T-helper 2 cell (primary cell): ENCODE results near the gene CSK.
A peak's percentile ranks its signal among the peaks of the same experiment; 100 is the strongest.

ENCODE experiments used
- DNase-seq, 5 experiments: peaks; one replicate each; pipeline versions ENCODE4 v3.0.0 to v3.0.0-alpha.2; 2012 to 2022

Gene CSK

DNA sequence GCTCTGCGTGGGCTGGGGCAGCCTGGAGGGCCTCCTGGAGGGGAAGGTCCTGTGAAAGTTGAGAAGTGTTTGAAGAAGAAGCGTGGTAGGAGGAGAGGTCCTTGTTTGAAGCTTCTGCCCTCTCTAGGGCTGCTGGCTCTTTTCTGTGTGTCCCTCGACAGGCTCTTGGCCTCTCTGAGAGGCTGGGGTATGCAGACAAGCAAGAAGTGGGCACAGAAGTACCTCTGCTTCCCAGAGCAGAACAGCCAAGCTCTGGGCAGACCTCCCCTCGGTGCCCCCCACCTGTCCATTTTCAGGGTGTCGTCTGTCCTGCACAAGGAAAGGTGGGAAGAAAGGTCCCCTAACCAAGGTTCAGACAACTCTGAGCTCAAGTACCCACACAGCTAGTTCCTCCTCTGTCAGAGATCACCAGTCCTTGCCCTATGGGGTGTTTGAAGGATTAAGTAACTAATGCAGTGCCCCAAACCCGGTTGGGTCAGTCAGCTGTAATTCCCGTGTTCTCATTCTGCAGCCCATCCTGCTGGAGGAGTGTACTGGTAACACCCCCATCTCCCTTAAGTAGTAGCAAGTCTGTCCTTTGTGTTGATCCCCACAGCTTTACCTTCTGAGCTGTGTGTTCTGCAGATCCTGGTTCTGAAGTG, 6.3 kb downstream of the CSK start:
- no peak for DNase-seq

- DNase-seq: peak in 3 of 5 experiments; percentile 54 to 91 (median 73)
Observed at GRCh38 chr15:74788683-74789151, 6.8 kb downstream of the CSK start.

- DNase-seq: peak in 1 of 5 experiments; percentile 70
Observed at GRCh38 chr15:74789171-74789631, 7.3 kb downstream of the CSK start.

DNA sequence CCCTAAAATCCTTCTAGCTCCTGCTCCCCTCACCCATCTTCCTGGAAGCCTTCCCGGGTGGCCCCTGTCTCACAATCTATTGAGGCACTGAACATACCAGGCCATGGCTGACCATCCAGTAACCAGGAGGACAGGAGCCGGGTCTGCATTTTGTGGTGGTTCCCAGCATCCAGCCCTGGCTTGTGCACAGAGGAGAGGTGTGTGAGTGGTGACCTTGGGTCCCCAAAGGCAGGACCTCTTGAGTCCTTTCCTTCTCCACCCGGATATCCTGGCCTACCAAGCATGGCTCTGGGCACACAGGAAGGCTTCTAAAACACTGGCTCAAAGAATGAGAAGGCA, 7.8 kb downstream of the CSK start:
- no peak for DNase-seq

- peak in 1 of 5 experiments; percentile 63 for DNase-seq
Observed at GRCh38 chr15:74790080-74790916, 8.4 kb downstream of the CSK start.

- DNase-seq: no peak
Observed at GRCh38 chr15:74791007-74791406, 9.1 kb downstream of the CSK start.

- DNase-seq: no peak
Observed at GRCh38 chr15:74791667-74792066, 9.8 kb downstream of the CSK start.

GRCh38 chr15:74792227-74793016, 10.5 kb downstream of the CSK start:
- no peak for DNase-seq

- DNase-seq: peak; percentile 58 to 73 (median 66)
Observed at GRCh38 chr15:74793135-74794028, 11.5 kb downstream of the CSK start.

GRCh38 chr15:74794248-74794969, 12.5 kb downstream of the CSK start:
- no peak for DNase-seq

DNA sequence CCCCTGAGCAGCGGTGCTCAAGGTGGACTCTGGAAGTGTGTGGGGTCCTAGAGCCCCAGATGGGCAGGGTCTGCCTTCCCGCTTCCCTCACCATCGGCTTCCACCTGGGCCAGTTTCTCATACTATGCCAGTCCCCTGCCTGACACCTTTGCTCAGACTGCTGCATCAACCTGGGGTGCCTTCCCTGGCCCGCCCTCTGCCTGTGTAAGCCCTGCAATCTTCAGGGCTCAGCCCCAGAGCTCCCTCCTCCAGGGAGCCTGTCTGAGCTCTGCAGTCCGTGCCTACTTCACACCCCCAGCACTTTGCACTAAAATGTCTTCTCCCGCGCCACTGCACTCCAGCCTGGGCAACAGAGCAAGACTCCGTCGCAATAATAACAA, 13.1 kb downstream of the CSK start:
- no peak for DNase-seq

DNA sequence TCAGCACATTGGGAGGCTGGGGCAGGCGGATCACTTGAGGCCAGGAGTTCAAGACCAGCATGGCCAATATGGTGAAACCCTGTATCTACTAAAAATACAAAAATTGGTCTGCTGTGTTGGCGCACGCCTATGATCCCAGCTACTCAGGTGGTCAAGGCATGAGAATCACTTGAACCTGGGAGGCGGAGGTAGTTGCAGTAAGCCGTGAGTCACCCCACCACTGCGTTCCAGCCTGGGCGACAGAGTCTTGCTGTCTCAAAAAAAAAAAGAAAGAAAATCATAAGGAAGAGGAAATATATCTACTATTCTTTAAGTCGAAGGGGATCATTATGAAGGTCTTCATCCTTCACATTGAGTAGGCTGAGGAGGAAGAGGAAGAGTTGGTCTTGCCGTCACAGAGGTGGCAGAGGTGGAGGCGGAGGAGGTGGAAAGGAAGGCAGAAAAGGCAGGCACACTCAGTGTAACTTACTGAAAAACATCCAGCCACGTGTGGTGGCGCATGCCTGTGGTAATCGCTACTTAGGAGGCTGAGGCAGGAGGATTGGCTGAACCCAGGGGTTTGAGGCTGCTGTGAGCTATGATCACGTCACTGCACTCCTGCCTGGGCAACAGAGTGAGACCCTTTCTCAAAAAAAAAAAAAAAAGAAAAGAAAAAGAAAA, 14.2 kb downstream of the CSK start:
- peak in 1 of 5 experiments; percentile 69 for DNase-seq

DNA sequence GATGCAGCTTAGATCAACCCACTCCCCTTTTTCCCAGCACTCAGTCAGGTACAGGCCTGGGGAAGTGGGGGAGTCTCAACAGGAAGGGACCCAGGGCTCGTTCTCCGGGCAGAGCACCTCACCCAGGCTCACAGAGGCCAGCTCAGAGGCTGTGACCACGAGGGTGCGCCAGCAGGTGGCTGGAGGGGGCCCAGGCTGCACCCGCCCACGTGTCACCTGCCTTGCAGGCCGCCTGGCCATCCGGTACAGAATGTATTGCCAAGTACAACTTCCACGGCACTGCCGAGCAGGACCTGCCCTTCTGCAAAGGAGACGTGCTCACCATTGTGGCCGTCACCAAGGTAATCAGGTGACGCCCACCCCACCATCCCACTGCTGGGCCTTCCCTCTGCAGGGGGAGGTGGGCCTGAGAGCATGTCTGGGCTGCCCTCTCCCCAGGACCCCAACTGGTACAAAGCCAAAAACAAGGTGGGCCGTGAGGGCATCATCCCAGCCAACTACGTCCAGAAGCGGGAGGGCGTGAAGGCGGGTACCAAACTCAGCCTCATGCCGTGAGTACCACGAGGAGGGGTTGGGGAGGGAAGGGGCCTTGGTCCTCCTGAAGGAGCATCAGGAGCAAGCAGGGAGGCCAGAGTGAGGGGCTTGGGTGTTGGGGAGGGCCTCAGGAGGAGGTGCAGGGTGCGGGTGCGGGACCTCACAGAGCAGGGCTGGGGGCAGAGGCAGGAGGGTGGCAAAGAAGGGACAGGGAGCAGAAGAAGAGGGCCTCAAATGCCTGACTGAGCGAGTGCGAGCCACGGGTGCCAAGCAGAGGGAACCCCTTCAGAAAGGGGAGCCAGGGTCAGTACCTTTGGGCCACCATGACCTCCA, 16.7 kb downstream of the CSK start:
- no peak for DNase-seq

- peak in 1 of 5 experiments; percentile 65 for DNase-seq
Observed at GRCh38 chr15:74799255-74799855, 17.5 kb downstream of the CSK start.

GRCh38 chr15:74799856-74800558, 18.1 kb downstream of the CSK start:
- DNase-seq: peak; percentile 79 to 84 (median 82)

GRCh38 chr15:74800559-74801094, 18.7 kb downstream of the CSK start:
- no peak for DNase-seq

DNA sequence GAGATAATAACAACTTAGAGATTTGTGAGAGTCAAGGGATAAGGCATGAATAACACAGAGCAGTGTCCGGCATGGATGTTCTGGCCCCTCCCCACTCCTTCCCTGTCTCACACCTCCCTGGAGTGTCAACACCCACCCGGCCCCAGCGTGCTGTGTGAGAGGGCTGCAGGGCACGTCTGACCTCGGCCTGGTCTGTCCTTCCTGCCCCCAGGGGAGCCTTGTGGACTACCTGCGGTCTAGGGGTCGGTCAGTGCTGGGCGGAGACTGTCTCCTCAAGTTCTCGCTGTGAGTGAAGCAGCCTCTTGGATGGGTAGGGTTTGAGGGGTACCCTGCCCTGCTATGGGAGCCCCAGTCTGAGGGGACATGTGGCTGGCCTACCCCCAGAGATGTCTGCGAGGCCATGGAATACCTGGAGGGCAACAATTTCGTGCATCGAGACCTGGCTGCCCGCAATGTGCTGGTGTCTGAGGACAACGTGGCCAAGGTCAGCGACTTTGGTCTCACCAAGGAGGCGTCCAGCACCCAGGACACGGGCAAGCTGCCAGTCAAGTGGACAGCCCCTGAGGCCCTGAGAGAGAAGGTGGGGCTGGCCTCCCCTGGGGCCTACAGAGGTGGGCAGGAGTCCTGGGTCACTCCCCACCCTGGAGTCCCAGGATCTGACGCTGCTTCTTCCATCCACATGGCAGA, 19.6 kb downstream of the CSK start:
- no peak for DNase-seq

GRCh38 chr15:74802290-74802689, 20.4 kb downstream of the CSK start:
- DNase-seq: no peak
